Neuron (in vitro differentiated cells): Measurements from ENCODE around the gene MEAF6.
"Not testable (repeated sequence)": the region's sequence is repeated elsewhere in the genome, so short reads cannot be mapped to it uniquely, and the experiment has no call there.

ENCODE experiments used
- H2AFZ ChIP-seq: one replicate; pipeline ENCODE4 v1.6.1; 2013; ENCODE audit warnings: low read depth, mild to moderate bottlenecking, inconsistent platforms, low read length, moderate library complexity
- H3K27me3 ChIP-seq: one replicate; pipeline ENCODE4 v1.6.1; 2013; ENCODE audit warnings: low read length; ENCODE audit not compliant: insufficient read depth
- H3K36me3 ChIP-seq: one replicate; pipeline ENCODE4 v1.6.1; 2013; ENCODE audit warnings: low read length; ENCODE audit not compliant: insufficient read depth
- H3K4me1 ChIP-seq: one replicate; pipeline ENCODE4 v1.6.1; 2013; ENCODE audit warnings: low read length; ENCODE audit not compliant: insufficient read depth
- H3K4me3 ChIP-seq: 2 replicates; pipeline ENCODE4 v1.5.1; 2013; ENCODE audit warnings: mild to moderate bottlenecking, low read length, moderate library complexity
- H3K9me3 ChIP-seq: one replicate; pipeline ENCODE4 v1.6.1; 2013; ENCODE audit warnings: low read length

The MEAF6 gene

DNA sequence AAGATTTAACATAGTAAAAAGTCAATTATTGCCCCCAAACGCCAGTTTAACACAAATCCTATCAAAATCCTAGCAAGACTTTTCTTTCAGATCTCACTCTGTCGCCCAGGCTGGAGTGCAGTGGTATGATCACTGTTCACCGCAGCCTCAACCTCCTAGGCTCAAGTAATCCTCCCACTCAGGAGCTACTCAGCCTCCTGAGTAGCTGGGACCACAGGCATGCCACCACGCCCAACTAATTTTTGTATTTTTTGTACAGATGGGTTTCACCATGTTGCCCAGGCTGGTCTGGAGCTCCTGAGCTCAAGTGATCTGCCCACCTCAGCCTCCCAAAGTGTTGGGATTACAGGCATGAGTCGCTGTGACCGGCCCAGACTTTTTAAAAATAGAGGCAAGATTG is 34.8 kb upstream of the MEAF6 start:
- Histone ChIP-seq H3K4me1 (peaks cover 13% of the 10 kb centered on the region), H2AFZ (no peak overlapping the region), H3K4me3 (no peak overlapping the region), H3K27me3 (no peaks in the 10 kb centered on the region), H3K9me3 (no peaks in the 10 kb centered on the region), H3K36me3 (peaks cover 51% of the 10 kb centered on the region)

DNA sequence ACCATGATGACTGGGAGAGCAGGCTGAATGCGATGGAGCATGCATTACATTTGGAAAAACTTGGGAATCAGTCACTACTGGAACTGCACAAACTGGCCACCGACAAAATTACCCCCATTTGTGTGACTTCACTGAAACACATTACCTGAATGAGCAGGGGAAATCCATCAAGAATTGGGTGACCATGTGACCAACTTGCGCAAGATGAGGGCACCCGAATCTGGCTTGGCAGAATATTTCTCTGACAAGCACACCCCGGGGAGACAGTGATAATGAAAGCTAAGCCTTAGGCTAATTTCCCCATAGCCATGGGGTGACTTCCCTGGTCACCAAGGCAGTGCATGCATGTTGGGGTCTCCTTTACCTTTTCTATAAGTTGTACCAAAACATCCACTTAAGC is 30.5 kb upstream of the MEAF6 start:
- H3K36me3 ChIP-seq = peaks cover 62% of the 10 kb centered on the region
- H3K4me1 ChIP-seq = no peaks in the 10 kb centered on the region
- H3K4me3 ChIP-seq = no peak overlapping the region
- no peak overlapping the region for H2AFZ ChIP-seq
- H3K27me3 ChIP-seq = no peaks in the 10 kb centered on the region
- no peaks in the 10 kb centered on the region for H3K9me3 ChIP-seq

DNA sequence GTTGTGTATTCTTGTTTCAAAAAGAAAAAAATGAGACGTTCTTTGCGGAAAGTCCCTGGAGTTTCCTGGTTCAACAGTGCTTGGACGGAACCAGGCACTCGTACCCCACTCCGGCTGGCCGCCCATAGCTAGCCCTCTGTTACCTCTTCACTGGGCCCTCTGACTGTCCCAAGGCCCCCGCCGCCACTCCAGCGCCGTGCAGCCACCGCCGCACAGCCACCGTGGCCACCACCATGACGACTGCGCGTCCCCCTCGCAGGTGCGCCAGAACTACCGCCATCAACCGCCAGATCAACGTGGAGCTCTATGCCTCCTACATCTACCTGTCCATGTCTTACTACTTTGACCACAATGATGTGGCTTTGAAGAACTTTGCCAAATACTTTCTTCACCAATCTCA is 30.0 kb upstream of the MEAF6 start:
- Histone ChIP-seq H3K4me3 (no peak overlapping the region), H3K4me1 (no peaks in the 10 kb centered on the region), H3K36me3 (peaks cover 65% of the 10 kb centered on the region), H2AFZ (no peak overlapping the region), H3K27me3 (no peaks in the 10 kb centered on the region), H3K9me3 (no peaks in the 10 kb centered on the region)

DNA sequence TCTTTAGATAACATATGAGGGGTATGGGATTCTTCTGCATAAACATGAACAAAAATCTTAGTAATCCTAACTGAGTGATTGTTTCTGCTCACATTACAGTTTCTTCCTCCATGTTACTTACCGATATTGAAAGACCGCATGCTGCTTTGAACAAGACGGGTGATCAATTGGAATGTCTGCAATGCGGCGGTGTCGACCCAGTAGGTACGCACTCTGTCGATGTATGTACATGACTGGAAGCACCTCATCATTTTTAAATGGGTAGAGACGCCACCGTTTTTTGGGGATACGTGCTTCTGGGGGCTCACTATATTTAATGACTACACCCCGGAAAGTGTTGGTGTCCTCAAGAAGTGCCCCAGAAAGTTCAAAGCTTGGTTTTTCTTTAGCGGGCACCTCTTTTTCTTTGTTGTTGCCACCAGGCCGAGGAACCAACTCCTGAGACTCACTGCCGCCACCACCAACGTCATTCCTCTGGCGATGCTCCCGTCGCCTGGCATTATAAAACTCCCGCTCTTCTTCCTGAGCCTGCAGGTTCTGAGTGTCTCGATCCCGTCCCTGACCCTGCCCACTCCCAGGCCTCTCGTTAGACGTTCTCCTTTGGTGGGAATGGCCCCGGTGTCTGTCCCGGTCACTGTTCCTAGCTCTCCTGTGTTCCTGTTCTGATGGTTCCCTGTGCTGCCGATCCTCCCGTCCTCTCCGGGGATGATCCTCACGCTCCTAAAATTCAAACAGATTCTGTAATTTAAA is 25.6 kb upstream of the MEAF6 start:
- no peaks in the 10 kb centered on the region for H3K27me3 ChIP-seq
- no peaks in the 10 kb centered on the region for H3K9me3 ChIP-seq
- H3K36me3 ChIP-seq = peaks cover 64% of the 10 kb centered on the region
- no peak overlapping the region for H2AFZ ChIP-seq
- no peaks in the 10 kb centered on the region for H3K4me1 ChIP-seq
- H3K4me3 ChIP-seq = no peak overlapping the region

GRCh38 chr1:37539154-37539553 is 24.6 kb upstream of the MEAF6 start:
- not testable (repeated sequence) for H3K4me1 ChIP-seq, H3K9me3 ChIP-seq, H3K27me3 ChIP-seq, H3K4me3 ChIP-seq, H2AFZ ChIP-seq
- H3K36me3 ChIP-seq = peaks cover 55% of the 10 kb centered on the region

DNA sequence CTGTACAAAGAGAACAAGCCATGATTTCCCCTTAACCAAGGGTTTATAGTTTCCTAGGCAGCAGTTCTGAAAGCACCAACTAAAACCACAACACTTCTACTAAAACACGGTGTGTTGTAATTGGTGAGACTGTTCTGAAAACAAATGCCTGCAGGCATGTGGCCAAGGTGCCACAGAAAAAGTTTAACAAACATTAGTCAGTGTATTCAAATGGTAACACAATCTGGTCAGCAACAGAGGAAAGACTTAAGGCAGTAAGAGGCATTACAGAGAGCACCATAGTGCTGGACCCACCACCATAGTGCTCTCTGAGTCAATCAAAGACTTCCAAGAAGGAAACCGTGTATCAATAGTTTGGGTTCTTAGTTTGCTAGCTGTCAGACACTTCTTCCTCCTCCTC is 22.8 kb upstream of the MEAF6 start:
- Histone ChIP-seq H3K36me3 (peaks cover 44% of the 10 kb centered on the region), H3K9me3 (no peaks in the 10 kb centered on the region), H3K4me3 (no peak overlapping the region), H3K4me1 (no peaks in the 10 kb centered on the region), H3K27me3 (no peaks in the 10 kb centered on the region), H2AFZ (no peak overlapping the region)

DNA sequence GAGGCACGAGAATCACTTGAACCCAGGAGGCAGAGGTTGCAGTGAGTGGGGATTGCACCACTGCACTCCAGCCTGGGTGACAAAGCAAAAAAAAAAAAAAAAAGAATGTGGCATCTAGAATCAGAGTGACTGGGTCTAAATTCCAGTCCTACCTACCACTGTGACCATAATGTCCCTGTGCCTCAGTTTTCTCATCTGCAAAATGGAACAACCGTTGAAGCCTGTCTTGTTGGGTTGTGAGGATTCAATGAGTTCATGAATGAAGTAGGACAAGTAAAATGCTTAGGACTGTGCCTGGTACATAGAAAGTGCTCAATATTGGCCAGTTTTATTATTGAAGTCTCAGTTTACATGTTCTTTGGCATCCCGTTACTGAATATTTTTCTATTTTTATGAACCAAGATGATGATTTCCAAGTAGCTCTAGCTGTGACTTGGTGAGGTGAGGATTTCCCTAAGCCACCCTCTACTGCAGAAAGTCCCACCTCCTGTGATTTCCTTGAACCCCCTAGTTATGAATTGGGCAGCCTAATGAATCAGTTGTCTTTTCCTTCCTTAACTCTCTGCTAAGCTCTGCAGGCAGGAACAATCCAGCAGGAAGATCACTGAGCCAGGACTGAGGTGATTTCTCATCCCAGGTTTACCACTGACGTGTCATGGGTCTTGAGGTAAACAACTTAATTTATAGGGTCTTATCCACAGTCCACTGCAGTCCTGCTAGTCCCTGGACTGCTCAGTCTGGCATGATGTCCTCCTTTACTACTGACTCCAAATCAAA is 18.9 kb upstream of the MEAF6 start:
- no peaks in the 10 kb centered on the region for H3K4me1 ChIP-seq
- H3K36me3 ChIP-seq = peaks cover 21% of the 10 kb centered on the region
- H2AFZ ChIP-seq = no peak overlapping the region
- H3K9me3 ChIP-seq = no peaks in the 10 kb centered on the region
- H3K27me3 ChIP-seq = no peaks in the 10 kb centered on the region
- no peak overlapping the region for H3K4me3 ChIP-seq

DNA sequence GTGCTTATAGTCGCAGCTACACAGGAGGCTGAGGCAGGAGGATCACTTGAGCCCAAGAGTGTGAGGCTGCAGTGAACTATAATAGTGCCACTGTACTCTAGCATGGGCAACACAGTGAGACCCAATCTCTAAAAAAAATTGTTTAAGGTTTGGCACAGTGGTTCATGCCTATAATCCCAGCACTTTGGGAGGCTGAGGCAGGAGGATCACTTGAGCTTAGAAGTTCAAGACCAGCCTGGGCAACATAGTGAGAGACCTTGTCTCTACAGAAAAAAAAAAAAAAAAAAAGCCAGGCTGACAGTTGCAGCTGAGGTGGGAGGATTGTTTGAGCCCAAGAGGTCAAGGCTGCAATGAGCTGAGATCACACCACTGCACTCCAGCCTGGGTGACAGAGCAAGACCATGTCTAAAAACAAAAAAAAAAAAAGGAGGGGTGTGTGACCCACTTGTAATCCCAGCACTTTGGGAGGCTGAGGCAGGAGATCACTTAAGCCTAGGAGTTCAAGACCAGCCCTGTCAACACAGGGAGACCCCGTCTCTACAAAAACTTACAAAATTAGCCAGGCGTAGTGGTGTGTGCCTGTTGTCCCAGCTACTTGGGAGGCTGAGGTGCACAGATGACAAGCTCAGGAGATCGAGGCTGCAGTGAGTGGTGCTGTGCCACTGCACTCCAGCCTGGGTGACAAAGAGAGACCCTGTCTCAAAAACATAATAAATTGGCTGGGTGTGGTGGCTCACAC is 18.0 kb upstream of the MEAF6 start:
- not testable (repeated sequence) for H3K27me3 ChIP-seq, H2AFZ ChIP-seq, H3K4me3 ChIP-seq, H3K9me3 ChIP-seq, H3K4me1 ChIP-seq
- peaks cover 17% of the 10 kb centered on the region for H3K36me3 ChIP-seq

GRCh38 chr1:37529888-37530287 is 15.3 kb upstream of the MEAF6 start:
- H3K27me3 ChIP-seq, H3K4me3 ChIP-seq, H2AFZ ChIP-seq, H3K36me3 ChIP-seq, H3K4me1 ChIP-seq, H3K9me3 ChIP-seq: not testable (repeated sequence)

DNA sequence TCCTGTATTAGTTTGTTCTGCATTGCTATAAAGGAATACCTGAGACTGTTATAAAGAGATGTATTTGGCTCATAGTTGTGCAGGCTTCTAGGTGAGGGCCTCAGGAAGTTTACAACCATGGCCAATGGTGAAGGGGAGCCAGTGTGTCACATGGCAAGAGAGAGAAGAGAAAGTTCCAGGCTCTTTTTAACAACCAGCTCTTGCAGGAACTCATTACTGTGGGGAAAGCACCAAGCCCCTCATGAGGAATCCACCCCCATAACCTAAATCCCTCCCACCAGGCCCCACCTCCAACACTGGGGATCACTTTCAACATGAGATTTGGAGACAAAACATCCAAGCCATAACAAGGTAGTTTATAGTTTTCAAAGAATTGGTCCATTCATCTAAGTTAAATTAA is 5.0 kb upstream of the MEAF6 start:
- H3K36me3 ChIP-seq = no peaks in the 10 kb centered on the region
- no peak overlapping the region for H3K4me3 ChIP-seq
- H3K9me3 ChIP-seq = no peaks in the 10 kb centered on the region
- H2AFZ ChIP-seq = no peak overlapping the region
- H3K27me3 ChIP-seq = no peaks in the 10 kb centered on the region
- peaks cover 7% of the 10 kb centered on the region for H3K4me1 ChIP-seq

GRCh38 chr1:37518929-37519328 is 4.4 kb upstream of the MEAF6 start:
- H2AFZ ChIP-seq, H3K9me3 ChIP-seq, H3K4me1 ChIP-seq, H3K4me3 ChIP-seq, H3K27me3 ChIP-seq, H3K36me3 ChIP-seq: not testable (repeated sequence)

- not testable (repeated sequence) for H2AFZ ChIP-seq, H3K36me3 ChIP-seq, H3K9me3 ChIP-seq, H3K4me3 ChIP-seq, H3K27me3 ChIP-seq
- peaks cover 13% of the 10 kb centered on the region for H3K4me1 ChIP-seq
Measured at GRCh38 chr1:37518241-37518640, 3.7 kb upstream of the MEAF6 start.

- H2AFZ ChIP-seq = no peak overlapping the region
Measured at GRCh38 chr1:37517569-37517968, 3.0 kb upstream of the MEAF6 start.

More at GRCh38 chr1:37517569-37517968, 3.0 kb upstream of the MEAF6 start:
- Histone ChIP-seq H3K9me3 (no peaks in the 10 kb centered on the region), H3K4me3 (no peak overlapping the region), H3K27me3 (no peaks in the 10 kb centered on the region), H3K4me1 (peaks cover 16% of the 10 kb centered on the region), H3K36me3 (peaks cover 7% of the 10 kb centered on the region)
